Measurements from ENCODE around the gene NFIB. TPM values are rescaled to one million over a fixed set of nuclear protein-coding genes. Genes with fewer than 3 reads are reported as not detected.

NFIB gene
- total RNA-seq, 1 experiment from 2014 or later, result 0.61 TPM

DNA sequence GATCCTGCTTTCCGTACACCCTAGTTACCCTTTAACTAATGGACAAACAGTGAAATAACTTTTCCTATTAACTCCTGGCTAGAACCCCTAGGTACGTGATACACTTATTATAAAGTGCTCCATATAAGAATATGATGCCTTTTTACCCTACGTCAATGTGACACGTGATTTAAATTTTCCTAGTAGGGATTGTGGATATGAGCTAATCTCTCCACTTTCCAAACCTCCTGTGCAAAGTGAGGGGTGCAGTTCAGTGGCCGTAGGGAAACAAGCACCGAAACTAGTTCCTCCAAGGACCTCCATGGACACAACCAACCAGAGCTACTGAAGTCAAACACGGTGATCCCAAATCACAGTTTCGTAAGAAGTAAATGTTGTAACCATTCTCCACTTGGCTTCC lies 19.3 kb downstream of the NFIB start:
- intact Hi-C loops (cut with micrococcal nuclease; ENCODE audit: unreplicated experiment), result no loop called here
- no peaks in the 10 kb centered on the region for H3K4me1 ChIP-seq
- ChIA-PET POLR2A (no interaction called here), CTCF (no interaction called here)
- H3K27me3 Mint-ChIP-seq (ENCODE audit: insufficient read depth, unreplicated experiment), result peaks cover 3% of the 10 kb centered on the region
- no peaks in the 10 kb centered on the region for H3K4me1 Mint-ChIP-seq (ENCODE audit: low read depth, unreplicated experiment)
- no peak overlapping the region for H3K27ac Mint-ChIP-seq (ENCODE audit: unreplicated experiment)
- H3K4me3 ChIP-seq (ENCODE audit: low read depth, low read length), result no peak overlapping the region
- no peak overlapping the region for H3K4me3 Mint-ChIP-seq (ENCODE audit: unreplicated experiment)
- no peaks in the 10 kb centered on the region for H3K9me3 ChIP-seq
- TF ChIP-seq CTCF (IDR thresholded peaks at IDR 0.05; ENCODE audit: insufficient read depth in 1 of 2, low read depth in 1 of 2, low read length in 1 of 2, severe bottlenecking in 1 of 2, unreplicated experiment in 1 of 2), result no peak
- H3K36me3 Mint-ChIP-seq (ENCODE audit: insufficient read depth, unreplicated experiment), result no peaks in the 10 kb centered on the region
- no peaks in the 10 kb centered on the region for H3K36me3 ChIP-seq (ENCODE audit: control insufficient read depth, insufficient read depth, low read length)
- no TSS peak for BruUV-seq (replicated peaks)
- H3K27me3 ChIP-seq (replicated peaks; ENCODE audit: control insufficient read depth, insufficient read depth, low read length), result no peaks in the 10 kb centered on the region
- no peaks in the 10 kb centered on the region for H3K9me3 Mint-ChIP-seq (ENCODE audit: unreplicated experiment)
- DNase-seq, result no peak

DNA sequence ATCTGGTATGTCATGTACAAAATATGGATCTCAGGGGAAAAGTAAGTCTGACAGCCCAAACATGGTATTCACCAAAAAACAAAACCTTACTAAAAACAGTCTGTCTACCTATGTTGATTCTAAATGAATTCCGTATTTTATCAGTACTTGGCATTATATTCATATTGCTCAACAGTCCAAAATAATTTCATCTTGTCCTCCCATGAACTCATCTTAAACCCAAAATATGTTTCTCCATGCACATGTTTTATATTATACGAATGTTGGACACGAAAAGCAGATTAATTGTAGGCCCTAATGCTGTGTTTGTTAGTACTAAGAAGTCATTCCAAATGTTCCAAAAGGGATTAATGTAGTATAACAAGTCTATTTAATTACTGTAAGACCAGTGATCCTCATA lies 20.1 kb downstream of the NFIB start:
- peaks cover 3% of the 10 kb centered on the region for H3K27me3 Mint-ChIP-seq (ENCODE audit: insufficient read depth, unreplicated experiment)
- DNase-seq, result no peak
- H3K4me3 Mint-ChIP-seq (ENCODE audit: unreplicated experiment), result no peak overlapping the region
- Histone ChIP-seq H3K4me1 (no peaks in the 10 kb centered on the region), H3K4me3 (ENCODE audit: low read depth, low read length) (no peak overlapping the region), H3K27me3 (replicated peaks; ENCODE audit: control insufficient read depth, insufficient read depth, low read length) (no peaks in the 10 kb centered on the region), H3K9me3 (no peaks in the 10 kb centered on the region), H3K36me3 (ENCODE audit: control insufficient read depth, insufficient read depth, low read length) (no peaks in the 10 kb centered on the region)
- intact Hi-C loops (cut with micrococcal nuclease; ENCODE audit: unreplicated experiment), result no loop called here
- no peak for TF ChIP-seq CTCF (IDR thresholded peaks at IDR 0.05; ENCODE audit: insufficient read depth in 1 of 2, low read depth in 1 of 2, low read length in 1 of 2, severe bottlenecking in 1 of 2, unreplicated experiment in 1 of 2)
- ChIA-PET POLR2A (no interaction called here), CTCF (no interaction called here)
- H3K4me1 Mint-ChIP-seq (ENCODE audit: low read depth, unreplicated experiment), result no peaks in the 10 kb centered on the region
- no peaks in the 10 kb centered on the region for H3K36me3 Mint-ChIP-seq (ENCODE audit: insufficient read depth, unreplicated experiment)
- BruUV-seq (replicated peaks), result no TSS peak
- H3K9me3 Mint-ChIP-seq (ENCODE audit: unreplicated experiment), result no peaks in the 10 kb centered on the region
- H3K27ac Mint-ChIP-seq (ENCODE audit: unreplicated experiment), result no peak overlapping the region

GRCh38 chr9:14292181-14292739 lies 21.7 kb downstream of the NFIB start:
- no peaks in the 10 kb centered on the region for H3K4me1 ChIP-seq
- ChIA-PET POLR2A (no interaction called here), CTCF (no interaction called here)
- DNase-seq, result no peak
- Mint-ChIP-seq H3K4me1 (ENCODE audit: low read depth, unreplicated experiment) (no peaks in the 10 kb centered on the region), H3K9me3 (ENCODE audit: unreplicated experiment) (no peaks in the 10 kb centered on the region), H3K27me3 (ENCODE audit: insufficient read depth, unreplicated experiment) (peaks cover under 1% of the 10 kb centered on the region), H3K4me3 (ENCODE audit: unreplicated experiment) (no peak overlapping the region), H3K27ac (ENCODE audit: unreplicated experiment) (no peak overlapping the region), H3K36me3 (ENCODE audit: insufficient read depth, unreplicated experiment) (no peaks in the 10 kb centered on the region)
- intact Hi-C loops (cut with micrococcal nuclease; ENCODE audit: unreplicated experiment), result no loop called here
- H3K9me3 ChIP-seq, result no peaks in the 10 kb centered on the region
- BruUV-seq (replicated peaks), result no TSS peak
- no peaks in the 10 kb centered on the region for H3K36me3 ChIP-seq (ENCODE audit: control insufficient read depth, insufficient read depth, low read length)
- no peak for TF ChIP-seq CTCF (IDR thresholded peaks at IDR 0.05; ENCODE audit: insufficient read depth in 1 of 2, low read depth in 1 of 2, low read length in 1 of 2, severe bottlenecking in 1 of 2, unreplicated experiment in 1 of 2)
- H3K27me3 ChIP-seq (replicated peaks; ENCODE audit: control insufficient read depth, insufficient read depth, low read length), result no peaks in the 10 kb centered on the region
- no peak overlapping the region for H3K4me3 ChIP-seq (ENCODE audit: low read depth, low read length)
